ENCODE measurements around the gene FMR1. TPM values are rescaled to one million over a fixed set of nuclear protein-coding genes. Genes with fewer than 3 reads are reported as not detected.

The FMR1 gene
- total RNA-seq (2014; rRNA removed; shearing (Covaris generic)): 24.8 and 29.6 TPM in 2 replicates

GRCh38 chrX:147911192-147912022 lies at the start of gene FMR1:
Gene FMR1, plus strand, starts transcription at chrX:147911919. Its CDS starts 261 bp downstream, at chrX:147912180.
- peak; percentile 97 for DNase-seq (ENCODE audit: low spot score)

DNA sequence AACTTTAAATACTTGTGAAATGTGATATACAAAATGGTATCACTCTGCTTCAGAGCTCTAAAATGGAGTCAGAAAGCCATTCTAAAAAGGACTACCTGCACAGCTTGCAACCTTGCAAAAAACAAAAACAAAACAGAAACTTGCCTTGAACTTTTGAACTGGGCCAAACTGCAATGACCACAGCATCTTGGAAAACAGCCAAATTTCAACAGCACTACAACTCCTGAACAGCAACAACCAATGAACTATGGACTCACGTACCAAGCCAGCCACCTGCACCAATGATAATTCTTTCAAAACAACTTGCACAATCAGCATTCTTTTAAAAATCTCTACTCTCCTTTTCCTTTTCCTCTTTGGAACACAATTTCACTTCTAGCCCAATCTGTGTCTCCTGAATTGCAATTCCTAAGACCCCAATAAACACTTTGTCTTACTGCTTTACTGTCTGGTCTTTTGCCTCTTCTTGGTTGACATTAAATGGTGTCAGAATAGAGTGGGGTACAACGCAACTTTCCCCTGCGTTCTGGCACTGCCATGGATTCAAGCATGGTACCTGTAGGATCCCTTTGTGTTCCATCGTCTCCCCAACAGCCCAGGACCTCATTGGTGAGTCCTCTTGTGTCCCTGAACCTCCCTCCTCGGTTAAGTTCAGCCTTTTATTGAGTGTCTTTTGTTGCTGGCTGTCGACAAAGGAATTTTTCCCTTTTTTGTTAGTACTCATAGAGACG lies 35.7 kb upstream of the FMR1 start:
- DNase-seq (ENCODE audit: low spot score): peak; percentile 64

GRCh38 chrX:147876849-147877646 lies 34.7 kb upstream of the FMR1 start:
- DNase-seq (ENCODE audit: low spot score): no peak

DNA sequence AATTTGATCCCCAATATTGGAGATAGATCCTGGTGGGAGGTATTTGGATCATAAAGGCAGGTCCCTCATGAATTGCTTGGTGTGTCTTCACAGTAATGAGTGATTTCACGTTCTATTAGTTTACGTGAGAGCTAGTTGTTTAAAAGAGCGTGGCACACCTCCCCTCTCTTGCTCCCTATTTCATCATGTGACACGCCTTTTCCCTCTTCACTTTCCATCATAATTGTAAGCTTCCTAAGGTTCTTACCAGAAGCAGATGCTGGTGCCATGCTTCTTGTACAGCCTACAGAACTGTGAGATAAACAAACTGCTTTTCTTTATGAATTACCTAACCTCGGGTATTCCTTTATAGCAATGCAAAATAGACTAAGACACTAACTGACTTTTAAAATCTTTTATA lies 34.0 kb upstream of the FMR1 start:
- DNase-seq (ENCODE audit: low spot score): no peak

DNA sequence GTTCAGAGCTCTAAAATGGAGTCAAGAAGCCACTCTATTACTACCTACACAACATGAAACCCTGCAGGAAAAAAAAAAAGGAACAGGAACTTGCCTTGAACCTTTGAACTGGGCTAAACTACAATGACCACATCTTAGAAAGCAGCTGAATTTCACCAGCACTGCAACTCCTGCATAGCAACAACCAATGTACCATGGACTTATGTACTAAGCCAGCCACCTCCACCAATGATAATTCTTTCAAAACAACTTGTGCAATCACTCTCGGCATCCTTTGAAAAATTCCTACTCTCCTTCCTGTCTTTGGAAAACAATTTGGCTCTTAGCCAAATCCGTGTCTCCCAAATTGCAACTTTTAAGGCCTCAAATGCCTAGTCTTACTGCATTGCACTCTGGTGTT lies 26.8 kb upstream of the FMR1 start:
- no peak for DNase-seq (ENCODE audit: low spot score)

DNA sequence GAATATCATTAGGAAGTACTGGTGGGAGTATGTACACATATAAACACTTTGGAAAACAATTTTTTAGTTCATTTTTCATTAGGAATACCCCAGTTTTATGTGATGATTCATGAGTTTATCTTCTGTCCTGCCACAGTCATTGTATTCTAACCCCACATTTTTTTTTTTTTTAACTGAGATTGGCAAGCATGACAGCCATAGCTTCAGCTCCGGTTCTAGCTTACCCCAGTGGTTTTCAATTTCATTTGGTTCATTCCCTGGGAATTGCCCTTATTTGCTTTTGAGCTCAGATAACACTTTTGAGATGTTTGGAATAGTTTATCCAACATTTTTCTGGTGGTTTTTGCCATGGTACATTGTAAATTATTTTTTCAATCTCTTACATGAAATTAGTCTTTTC lies 21.0 kb upstream of the FMR1 start:
- DNase-seq (ENCODE audit: low spot score): no peak

GRCh38 chrX:147891896-147892295 lies 19.8 kb upstream of the FMR1 start:
- no peak for DNase-seq (ENCODE audit: low spot score)

GRCh38 chrX:147893741-147894140 lies 18.0 kb upstream of the FMR1 start:
- DNase-seq (ENCODE audit: low spot score): no peak

- no peak for DNase-seq (ENCODE audit: low spot score)
Measured at GRCh38 chrX:147894366-147894963, 17.3 kb upstream of the FMR1 start.

DNA sequence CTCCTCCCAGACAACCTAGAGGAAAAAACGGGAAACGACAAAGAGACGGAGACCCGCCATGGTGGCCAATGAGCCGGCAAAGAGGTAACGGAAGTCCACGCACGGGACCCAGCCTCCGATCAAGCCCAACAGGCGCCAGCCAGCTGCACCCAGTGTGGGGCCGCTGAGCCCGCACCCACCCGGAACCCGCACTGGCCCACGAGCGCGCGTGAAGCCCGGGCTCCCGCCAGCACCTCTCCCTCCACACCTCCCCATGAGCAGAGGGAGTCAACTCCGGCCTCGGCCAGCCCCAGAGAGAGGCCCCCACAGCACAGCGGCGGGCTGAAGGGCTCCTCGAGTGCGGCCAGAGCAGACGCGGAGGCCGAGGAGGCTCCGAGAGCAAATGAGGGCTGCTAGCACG lies 14.6 kb upstream of the FMR1 start:
- DNase-seq (ENCODE audit: low spot score): no peak

GRCh38 chrX:147898951-147899350 lies 12.8 kb upstream of the FMR1 start:
- no peak for DNase-seq (ENCODE audit: low spot score)

GRCh38 chrX:147899379-147900114 lies 12.2 kb upstream of the FMR1 start:
- no peak for DNase-seq (ENCODE audit: low spot score)

GRCh38 chrX:147900349-147900748 lies 11.4 kb upstream of the FMR1 start:
- no peak for DNase-seq (ENCODE audit: low spot score)

DNA sequence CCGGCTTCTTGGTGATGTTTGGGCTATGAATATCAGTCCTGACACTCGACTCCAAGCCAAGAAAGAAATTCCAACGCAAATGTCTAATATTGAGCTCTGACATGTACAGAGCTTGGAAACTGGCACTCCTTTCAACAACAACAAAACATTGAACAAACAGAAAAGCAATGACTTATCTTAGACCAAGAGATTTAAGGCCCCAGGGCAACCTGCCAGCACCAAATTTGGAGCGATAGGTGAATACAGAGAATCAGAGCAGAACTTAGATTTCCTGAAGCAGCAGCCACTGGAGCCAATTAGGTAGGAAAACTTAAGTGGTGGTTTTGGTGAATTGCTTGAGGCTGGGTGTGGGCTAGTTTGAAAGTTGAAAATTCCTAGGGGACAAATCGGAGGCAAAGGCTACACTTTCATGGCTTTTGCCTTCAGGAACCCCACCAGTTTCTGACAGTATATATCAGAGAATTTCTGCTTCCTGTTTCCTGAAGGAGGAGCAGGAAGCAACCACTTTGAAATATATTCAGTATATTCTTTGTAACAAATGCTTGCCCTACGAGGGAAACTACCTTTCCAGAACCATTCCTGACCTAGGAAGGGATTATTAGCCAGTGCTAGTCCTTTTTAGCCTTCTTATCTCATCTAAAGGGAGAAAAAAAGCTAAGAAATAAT lies 10.1 kb upstream of the FMR1 start:
- no peak for DNase-seq (ENCODE audit: low spot score)

- no peak for DNase-seq (ENCODE audit: low spot score)
Measured at GRCh38 chrX:147902270-147902669, 9.4 kb upstream of the FMR1 start.

- DNase-seq (ENCODE audit: low spot score): no peak
Measured at GRCh38 chrX:147908106-147908505, 3.6 kb upstream of the FMR1 start.

GRCh38 chrX:147910607-147911006 lies 1.1 kb upstream of the FMR1 start:
- DNase-seq (ENCODE audit: low spot score): no peak

- peak; percentile 65 for DNase-seq (ENCODE audit: low spot score)
Measured at GRCh38 chrX:147912093-147912801, 528 bp downstream of the FMR1 start.

- no peak for DNase-seq (ENCODE audit: low spot score)
Measured at GRCh38 chrX:147913570-147913969, 1.9 kb downstream of the FMR1 start.

DNA sequence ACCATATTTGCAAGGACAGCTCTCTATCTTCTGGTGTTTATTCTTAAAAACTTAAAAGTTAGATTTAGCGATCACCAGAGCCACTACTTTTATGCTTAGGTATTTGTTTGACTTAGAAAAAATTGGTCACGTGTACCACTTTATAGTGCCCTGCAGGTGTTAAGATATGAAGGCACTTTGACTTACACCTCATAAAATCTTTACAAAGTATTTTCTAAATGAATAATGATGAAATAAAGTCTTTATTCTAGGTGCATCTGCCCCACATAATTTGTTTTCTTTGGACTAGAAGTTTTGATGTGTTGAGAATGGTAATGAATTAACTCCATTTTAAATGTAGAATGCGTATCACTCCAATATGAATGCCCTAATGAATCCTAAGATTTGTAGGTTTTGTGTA lies 2.9 kb downstream of the FMR1 start:
- no peak for DNase-seq (ENCODE audit: low spot score)
